ENCODE measurements around the gene GALK2.

GRCh38 chr15:49164865-49165264, 5.2 kb upstream of the GALK2 start:
- TF ChIP-seq EZH2phosphoT487 (IDR thresholded peaks at IDR 0.05; ENCODE audit: low read length) (no peak), CTCF (IDR thresholded peaks at IDR 0.05; ENCODE audit: low read length) (no peak), EZH2 (optimal IDR thresholded peaks at IDR 0.05; ENCODE audit: low read depth, low read length) (no peak)

Data from MM.1S (cell line).